LNCAP (cell line): ENCODE data around the gene COL6A1.

Experiments used
- CTCF ChIP-seq: fragments of 450-650 bp; IDR thresholded peaks from 2 replicates; pipeline ENCODE4 v1.5.1; 2017; ENCODE audit warnings: mild to moderate bottlenecking

COL6A1 gene

GRCh38 chr21:45998871-45999580 lies 17.5 kb downstream of the COL6A1 start:
- TF ChIP-seq CTCF = no peak

GRCh38 chr21:45999581-46000181 lies 18.1 kb downstream of the COL6A1 start:
- TF ChIP-seq CTCF = no peak

- TF ChIP-seq CTCF = no peak
Measured at GRCh38 chr21:46000182-46000730, 18.7 kb downstream of the COL6A1 start.

GRCh38 chr21:46000731-46001641 lies 19.4 kb downstream of the COL6A1 start:
- TF ChIP-seq CTCF = no peak

- TF ChIP-seq CTCF = no peak
Measured at GRCh38 chr21:46001821-46002681, 20.5 kb downstream of the COL6A1 start.

- TF ChIP-seq CTCF = no peak
Measured at GRCh38 chr21:46002841-46003574, 21.4 kb downstream of the COL6A1 start.
